Parathyroid adenoma (tissue), 2 donors: ENCODE results near the gene TBC1D12.
"Not testable (repeated sequence)": the region's sequence is repeated elsewhere in the genome, so short reads cannot be mapped to it uniquely, and the experiment has no call there.

ENCODE experiments used
- H2AFZ ChIP-seq: fragments of 300-600 bp; sonication (generic); one replicate; pipeline ENCODE4 v1.7.0; 2017; ENCODE audit warnings: antibody characterized with exemption, mild to moderate bottlenecking
- H3K27ac ChIP-seq: fragments of 300-600 bp; sonication (generic); one replicate; pipeline ENCODE4 v1.7.0; 2017
- H3K27me3 ChIP-seq: fragments of 300-600 bp; sonication (generic); one replicate; pipeline ENCODE4 v1.7.0; 2017; ENCODE audit warnings: low read length; ENCODE audit not compliant: control insufficient read depth, insufficient read depth
- H3K36me3 ChIP-seq: fragments of 300-600 bp; sonication (generic); one replicate; pipeline ENCODE4 v1.7.0; 2017; ENCODE audit warnings: low read length; ENCODE audit not compliant: control insufficient read depth, insufficient read depth
- H3K4me1 ChIP-seq: fragments of 300-600 bp; sonication (generic); one replicate; pipeline ENCODE4 v1.7.0; 2017; ENCODE audit warnings: control low read depth
- H3K4me2 ChIP-seq: fragments of 300-600 bp; sonication (generic); one replicate; pipeline ENCODE4 v1.7.0; 2017; ENCODE audit warnings: low read length
- H3K4me3 ChIP-seq: fragments of 300-600 bp; sonication (generic); one replicate; pipeline ENCODE4 v1.7.0; 2017; ENCODE audit warnings: low read depth, low read length
- H3K79me2 ChIP-seq: fragments of 300-600 bp; sonication (generic); one replicate; pipeline ENCODE4 v1.7.0; 2017; ENCODE audit warnings: control low read depth
- H3K9ac ChIP-seq: fragments of 300-600 bp; sonication (generic); one replicate; pipeline ENCODE4 v1.7.0; 2017; ENCODE audit warnings: mild to moderate bottlenecking
- H3K9me3 ChIP-seq: fragments of 300-600 bp; sonication (generic); one replicate; pipeline ENCODE4 v1.7.0; 2017; ENCODE audit warnings: low read length; ENCODE audit not compliant: control insufficient read depth
- TF ChIP-seq, protein P1 (sequence below): fragments of 300-600 bp; sonication (generic); IDR thresholded peaks from one replicate; pipeline ENCODE4 v1.7.0; 2017; ENCODE audit warnings: antibody characterized with exemption, mild to moderate bottlenecking
- donor health status: primary hyperparathyroidism.

The TBC1D12 gene

GRCh38 chr10:94533027-94533426 is 130.7 kb downstream of the TBC1D12 start:
- no peak overlapping the region for H3K9ac ChIP-seq
- no peak overlapping the region for H3K27ac ChIP-seq
- TF ChIP-seq, protein P1, sequence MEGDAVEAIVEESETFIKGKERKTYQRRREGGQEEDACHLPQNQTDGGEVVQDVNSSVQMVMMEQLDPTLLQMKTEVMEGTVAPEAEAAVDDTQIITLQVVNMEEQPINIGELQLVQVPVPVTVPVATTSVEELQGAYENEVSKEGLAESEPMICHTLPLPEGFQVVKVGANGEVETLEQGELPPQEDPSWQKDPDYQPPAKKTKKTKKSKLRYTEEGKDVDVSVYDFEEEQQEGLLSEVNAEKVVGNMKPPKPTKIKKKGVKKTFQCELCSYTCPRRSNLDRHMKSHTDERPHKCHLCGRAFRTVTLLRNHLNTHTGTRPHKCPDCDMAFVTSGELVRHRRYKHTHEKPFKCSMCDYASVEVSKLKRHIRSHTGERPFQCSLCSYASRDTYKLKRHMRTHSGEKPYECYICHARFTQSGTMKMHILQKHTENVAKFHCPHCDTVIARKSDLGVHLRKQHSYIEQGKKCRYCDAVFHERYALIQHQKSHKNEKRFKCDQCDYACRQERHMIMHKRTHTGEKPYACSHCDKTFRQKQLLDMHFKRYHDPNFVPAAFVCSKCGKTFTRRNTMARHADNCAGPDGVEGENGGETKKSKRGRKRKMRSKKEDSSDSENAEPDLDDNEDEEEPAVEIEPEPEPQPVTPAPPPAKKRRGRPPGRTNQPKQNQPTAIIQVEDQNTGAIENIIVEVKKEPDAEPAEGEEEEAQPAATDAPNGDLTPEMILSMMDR, result no peak
- no peaks in the 10 kb centered on the region for H3K36me3 ChIP-seq
- H3K79me2 ChIP-seq, result no peaks in the 10 kb centered on the region
- H3K4me2 ChIP-seq, result no peak overlapping the region
- no peaks in the 10 kb centered on the region for H3K9me3 ChIP-seq
- no peaks in the 10 kb centered on the region for H3K4me1 ChIP-seq
- no peak overlapping the region for H2AFZ ChIP-seq
- no peaks in the 10 kb centered on the region for H3K27me3 ChIP-seq
- no peak overlapping the region for H3K4me3 ChIP-seq

DNA sequence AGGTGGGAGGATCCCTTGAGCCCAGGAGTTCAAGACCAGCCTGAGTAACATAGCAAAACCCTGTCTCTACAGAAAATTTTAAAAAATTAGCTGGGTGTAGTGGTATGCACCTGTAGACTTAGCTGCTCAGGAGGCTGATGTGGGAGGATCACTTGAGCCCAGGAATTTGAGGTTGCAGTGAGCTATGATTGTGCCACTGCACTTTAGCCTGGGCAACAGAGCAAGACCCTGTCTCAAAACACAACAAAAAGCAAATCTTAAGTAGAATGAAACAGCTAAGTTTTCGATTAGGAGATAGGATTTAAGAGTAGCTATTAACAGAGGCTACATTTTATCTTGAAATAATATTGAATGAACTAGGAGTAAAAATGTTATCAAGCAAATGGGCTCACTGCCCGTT is 139.9 kb downstream of the TBC1D12 start:
- not testable (repeated sequence) for H3K9me3 ChIP-seq, H3K27ac ChIP-seq, H3K9ac ChIP-seq, H3K36me3 ChIP-seq, H3K79me2 ChIP-seq, H2AFZ ChIP-seq, H3K27me3 ChIP-seq, H3K4me2 ChIP-seq, H3K4me1 ChIP-seq, H3K4me3 ChIP-seq

DNA sequence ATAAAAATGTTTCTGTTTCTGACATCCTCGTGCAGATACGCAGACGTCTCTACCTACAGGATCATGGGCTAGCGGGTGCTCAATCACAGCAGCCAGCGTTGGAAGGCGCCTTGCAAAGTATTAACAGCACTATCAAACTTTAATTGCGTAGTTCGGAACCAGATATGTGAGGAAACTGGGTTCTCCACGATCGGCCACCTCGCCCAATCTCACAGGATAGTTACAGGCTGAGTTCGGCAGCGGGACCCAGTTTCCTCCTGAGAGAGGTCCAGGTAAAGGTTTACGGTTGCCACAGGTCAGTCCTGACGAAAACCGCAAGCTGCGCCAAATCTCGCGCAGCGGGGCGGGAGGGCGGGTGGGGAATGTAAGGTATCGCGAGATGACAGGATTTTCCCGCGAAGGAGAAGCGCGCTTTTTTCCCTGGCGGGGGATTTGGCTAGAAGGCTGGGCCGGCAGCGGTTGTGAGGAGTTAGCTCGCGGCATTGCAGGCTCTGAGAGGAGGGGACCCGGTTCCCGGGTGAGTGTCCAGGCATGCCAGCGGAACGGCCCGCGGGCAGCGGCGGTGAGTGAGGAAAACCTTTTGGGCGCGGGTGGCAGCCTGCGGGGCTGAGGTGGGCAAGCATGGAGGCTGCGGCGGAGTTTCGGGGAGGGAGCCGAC is 143.2 kb downstream of the TBC1D12 start, which contains the start of gene HELLS:
TSS of gene HELLS (plus strand) at position 398 of the 658 bp plus-strand sequence. CDS start at position 532, 134 bp downstream.
- H2AFZ ChIP-seq, result peak within 1 kb of the TSS; percentile 91
- H3K27me3 ChIP-seq, result no peaks in the 10 kb centered on the region
- peak within 1 kb of the TSS; percentile 26 for H3K27ac ChIP-seq
- H3K4me3 ChIP-seq, result peak within 1 kb of the TSS; percentile 58
- peaks cover 3% of the 10 kb centered on the region for H3K4me1 ChIP-seq
- peak within 1 kb of the TSS; percentile 95 for H3K4me2 ChIP-seq
- H3K9me3 ChIP-seq, result no peaks in the 10 kb centered on the region
- H3K9ac ChIP-seq, result no peak within 1 kb of the TSS
- no peaks in the 10 kb centered on the region for H3K79me2 ChIP-seq
- H3K36me3 ChIP-seq, result no peaks in the 10 kb centered on the region
- TF ChIP-seq, protein P1, result no peak

DNA sequence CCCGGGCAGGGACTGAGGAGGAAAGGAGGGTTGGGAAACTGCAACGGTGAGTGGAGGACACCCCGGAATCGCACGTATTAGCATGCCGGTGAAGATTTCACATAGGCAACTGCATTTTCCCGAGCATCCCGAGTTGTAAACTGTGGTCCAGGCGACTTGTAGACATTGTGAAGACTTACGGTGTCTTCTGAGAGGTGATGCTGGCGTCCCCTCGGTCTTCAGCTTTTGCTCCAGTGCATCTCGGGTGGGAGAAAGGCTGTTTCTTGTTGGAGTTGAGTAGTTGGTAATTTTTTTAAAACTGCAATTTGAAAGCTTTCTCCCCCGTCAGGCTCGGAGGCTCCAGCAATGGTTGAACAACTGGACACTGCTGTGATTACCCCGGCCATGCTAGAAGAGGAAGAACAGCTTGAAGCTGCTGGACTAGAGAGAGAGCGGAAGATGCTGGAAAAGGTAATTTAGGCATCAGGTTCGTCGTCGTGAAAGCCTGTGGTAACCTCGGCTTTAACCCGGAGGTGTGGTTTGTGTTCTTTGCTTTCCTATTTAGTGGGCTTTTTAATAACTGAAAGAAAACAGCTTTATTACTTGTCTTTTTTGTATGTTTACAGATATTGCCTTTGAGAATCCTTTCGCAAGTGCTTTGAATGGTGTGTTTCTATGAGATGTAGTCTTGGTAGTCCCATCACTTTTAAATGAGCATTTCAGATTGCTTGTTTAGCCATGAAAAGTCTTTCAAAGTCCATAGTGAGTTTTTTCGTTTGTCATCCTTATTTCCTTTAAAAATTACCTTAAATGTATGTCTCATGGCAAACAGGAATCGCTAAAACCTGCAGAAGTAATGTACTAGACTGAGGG is 143.9 kb downstream of the TBC1D12 start:
- Histone ChIP-seq H3K9me3 (no peaks in the 10 kb centered on the region), H3K4me2 (peak overlapping the region; percentile 95), H3K9ac (no peak overlapping the region), H3K36me3 (no peaks in the 10 kb centered on the region), H3K27ac (no peak overlapping the region), H3K27me3 (no peaks in the 10 kb centered on the region), H3K4me3 (peak overlapping the region; percentile 58), H3K4me1 (peaks cover 3% of the 10 kb centered on the region), H2AFZ (peak overlapping the region; percentile 91), H3K79me2 (no peaks in the 10 kb centered on the region)
- TF ChIP-seq, protein P1, result no peak

DNA sequence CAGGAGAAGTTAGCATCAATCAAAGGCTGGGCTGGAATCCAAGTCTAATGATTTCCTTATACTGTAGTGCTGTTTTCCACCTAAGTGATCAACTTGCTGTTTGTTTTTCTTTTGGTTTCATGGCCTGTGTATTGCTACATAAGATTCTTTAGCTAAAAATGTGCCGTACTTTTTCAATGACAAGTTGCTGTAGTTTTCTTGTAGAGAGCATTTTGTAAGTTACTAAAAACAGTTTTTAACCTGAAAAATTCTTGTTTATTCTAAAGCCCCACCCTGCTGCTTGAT is 144.5 kb downstream of the TBC1D12 start:
- no peaks in the 10 kb centered on the region for H3K27me3 ChIP-seq
- H3K9ac ChIP-seq, result no peak overlapping the region
- no peak overlapping the region for H3K4me2 ChIP-seq
- H3K4me3 ChIP-seq, result no peak overlapping the region
- no peaks in the 10 kb centered on the region for H3K36me3 ChIP-seq
- no peak overlapping the region for H2AFZ ChIP-seq
- H3K4me1 ChIP-seq, result peaks cover 3% of the 10 kb centered on the region
- no peaks in the 10 kb centered on the region for H3K9me3 ChIP-seq
- H3K27ac ChIP-seq, result no peak overlapping the region
- no peaks in the 10 kb centered on the region for H3K79me2 ChIP-seq
- TF ChIP-seq, protein P1, result no peak
